Stomach (tissue), 9 donors: ENCODE data around the gene RSU1. TPM values are rescaled to one million over a fixed set of nuclear protein-coding genes. Genes with fewer than 3 reads are reported as not detected.
A peak's percentile ranks its signal among the peaks of the same experiment; 100 is the strongest.

ENCODE experiments used
- DNase-seq, 2 donors: peaks; one replicate each; pipeline versions ENCODE4 v3.0.0 to v3.0.0-alpha.2; 2013 to 2019
- H3K27ac ChIP-seq, 5 donors: fragments of 200-600 bp in 4 of 5; sonication (generic) in 4 of 5; one replicate each; pipeline ENCODE4 v1.5.1; 2013 to 2019; ENCODE audit warnings: mild to moderate bottlenecking in 1 of 5, moderate library complexity in 1 of 5
- H3K27me3 ChIP-seq, 3 donors: fragments of 200-600 bp; sonication (generic); one replicate each; pipeline ENCODE4 v1.5.1; 2017 to 2019; ENCODE audit warnings: mixed run types in 1 of 3
- H3K36me3 ChIP-seq, 4 donors: fragments of 200-600 bp; sonication (generic); 1 replicate in 3 of 4; 2 replicates in 1 of 4; pipeline ENCODE4 v1.5.1; 2016 to 2019
- H3K4me1 ChIP-seq, 4 donors: fragments of 200-600 bp; sonication (generic); one replicate each; pipeline ENCODE4 v1.5.1; 2016 to 2019
- H3K4me3 ChIP-seq, 4 donors: fragments of 200-600 bp; sonication (generic) in 3 of 4; one replicate each; pipeline ENCODE4 v1.5.1; 2016 to 2019; ENCODE audit warnings: mild to moderate bottlenecking in 1 of 4
- H3K9me3 ChIP-seq, 4 donors: fragments of 200-600 bp; sonication (generic); one replicate each; pipeline ENCODE4 v1.5.1; 2016 to 2019
- CTCF ChIP-seq, 7 experiments: fragments of 450-650 bp in 4 of 7; fragments of 200-600 bp in 3 of 7; sonication (generic) in 3 of 7; IDR thresholded peaks; one replicate each; pipeline ENCODE4 v1.5.1; 2016 to 2019; ENCODE audit warnings: antibody characterized with exemption in 7 of 7, control low read depth in 2 of 7, mild to moderate bottlenecking in 1 of 7
- EP300 ChIP-seq: sonication (generic); formaldehyde crosslinking; IDR thresholded peaks from one replicate; pipeline ENCODE4 v1.6.1; 2017; ENCODE audit warnings: antibody characterized with exemption
- POLR2A ChIP-seq, 4 donors: fragments of 450-650 bp; IDR thresholded peaks; one replicate each; pipeline ENCODE4 v1.6.1; 2016; ENCODE audit warnings: antibody characterized with exemption in 4 of 4, control low read depth in 2 of 4, mild to moderate bottlenecking in 1 of 4, moderate library complexity in 1 of 4
- POLR2AphosphoS5 ChIP-seq, 3 donors: sonication (generic); formaldehyde crosslinking; IDR thresholded peaks; one replicate each; pipeline ENCODE4 v1.6.1; 2016; ENCODE audit warnings: antibody characterized with exemption in 3 of 3
- WGBS, 5 donors: extraction: QIAGEN DNeasy Blood & Tissue Kit in 3 of 5; methylation state at CpG; one replicate each; pipeline versions ENCODE4 v1.1.5 to v1.1.7; 2013 to 2018; 5-methylcytosine and 5-hydroxymethylcytosine counted together
- intact Hi-C: fragments of 100-400 bp; cut with DNase I; formaldehyde crosslinking; loops from one replicate; pipeline ENCODE4 v1.15.1; 2023; ENCODE audit warnings: low total_unique reads
- polyA plus RNA-seq, 3 donors: library from polyadenylated mRNA; stranded (reverse); fragments of 200-250 nt; gene quantifications; one replicate each; pipeline ENCODE4 v1.2.3, GENCODE V29; 2013
- total RNA-seq, 5 donors: library from RNA; depleted of rRNA; stranded (reverse); fragments of >200 nt; gene quantifications; one replicate each; pipeline versions ENCODE4 v1.1.0 to v1.2.3, GENCODE V29; 2014 to 2016
- donor health status: healthy with polysubstance abuse.
- donor health status: Bipolar disorder and iron deficiency.
- donor health status: healthy.

RSU1 gene
- total and polyA plus RNA-seq, 8 donors, result 8.7 to 43.8 (median 40.4) TPM

GRCh38 chr10:16812676-16813075, 4.5 kb downstream of the RSU1 start:
- intact Hi-C loops, result no loop called here
- Histone ChIP-seq H3K27me3 (no peaks in the 10 kb centered on the region), H3K4me1 (peaks cover 11 to 52% (median 34%) of the 10 kb centered on the region in 4 donors), H3K4me3 (no peak overlapping the region), H3K9me3 (no peaks in the 10 kb centered on the region), H3K27ac (no peak overlapping the region), H3K36me3 (peaks cover 0 to 13% (median 4%) of the 10 kb centered on the region in 4 donors)
- TF ChIP-seq EP300 (no peak), POLR2A (IDR thresholded peaks at IDR 0.05) (no peak)
- no peak for DNase-seq
- 70 to 82% (median 80%) methylated on average over 4 of the region's 4 CpGs for WGBS, 5 donors

GRCh38 chr10:16811765-16812164, 5.5 kb downstream of the RSU1 start:
- H3K4me1 ChIP-seq, result peaks cover 11 to 51% (median 33%) of the 10 kb centered on the region in 4 donors
- TF ChIP-seq POLR2A (IDR thresholded peaks at IDR 0.05) (no peak), CTCF (IDR thresholded peaks at IDR 0.05) (no peak), EP300 (no peak), POLR2AphosphoS5 (IDR thresholded peaks at IDR 0.05) (no peak)
- intact Hi-C loops, result no loop called here
- DNase-seq, result no peak
- no peaks in the 10 kb centered on the region for H3K27me3 ChIP-seq
- 82 to 92% (median 87%) methylated on average over 6 of the region's 6 CpGs for WGBS, 5 donors
- H3K27ac ChIP-seq, result no peak overlapping the region
- no peak overlapping the region for H3K4me3 ChIP-seq
- H3K36me3 ChIP-seq, result peaks cover 0 to 16% (median 4%) of the 10 kb centered on the region in 4 donors
- no peaks in the 10 kb centered on the region for H3K9me3 ChIP-seq

GRCh38 chr10:16811292-16811691, 5.9 kb downstream of the RSU1 start:
- intact Hi-C loops, result no loop called here
- Histone ChIP-seq H3K27ac (no peak overlapping the region), H3K27me3 (no peaks in the 10 kb centered on the region), H3K4me1 (peaks cover 6 to 46% (median 28%) of the 10 kb centered on the region in 4 donors), H3K4me3 (no peak overlapping the region), H3K36me3 (peaks cover 0 to 16% (median 4%) of the 10 kb centered on the region in 4 donors), H3K9me3 (no peaks in the 10 kb centered on the region)
- no peak for DNase-seq
- TF ChIP-seq POLR2AphosphoS5 (IDR thresholded peaks at IDR 0.05), result no peak
- TF ChIP-seq POLR2A (IDR thresholded peaks at IDR 0.05), result no peak
- no peak for TF ChIP-seq CTCF (IDR thresholded peaks at IDR 0.05)
- no peak for TF ChIP-seq EP300
- 71 to 90% (median 77%) methylated on average over 3 of the region's 3 CpGs for WGBS, 5 donors

GRCh38 chr10:16809074-16809718, 8.0 kb downstream of the RSU1 start:
- intact Hi-C loops, result no loop called here
- H3K4me3 ChIP-seq, result no peak overlapping the region
- no peaks in the 10 kb centered on the region for H3K9me3 ChIP-seq
- peak in 1 of 2 donors; percentile 38 for DNase-seq
- H3K27me3 ChIP-seq, result no peaks in the 10 kb centered on the region
- peaks cover 0 to 32% (median 6%) of the 10 kb centered on the region in 4 donors for H3K36me3 ChIP-seq
- H3K4me1 ChIP-seq, result peaks cover 0 to 25% (median 10%) of the 10 kb centered on the region in 4 donors
- no peak overlapping the region for H3K27ac ChIP-seq
- no peak for TF ChIP-seq EP300
- TF ChIP-seq CTCF (IDR thresholded peaks at IDR 0.05), result peak in 3 of 7 experiments; percentile 9 to 33 (median 18)
- WGBS, 5 donors, result 76 to 90% (median 84%) methylated on average over 6 of the region's 6 CpGs

GRCh38 chr10:16804123-16804522, 13.1 kb downstream of the RSU1 start:
- Histone ChIP-seq H3K27ac (no peak overlapping the region), H3K4me3 (no peak overlapping the region), H3K27me3 (no peaks in the 10 kb centered on the region), H3K4me1 (peaks cover 0 to 12% (median 2%) of the 10 kb centered on the region in 4 donors), H3K36me3 (peaks cover 0 to 18% (median 2%) of the 10 kb centered on the region in 4 donors), H3K9me3 (no peaks in the 10 kb centered on the region)
- TF ChIP-seq CTCF (IDR thresholded peaks at IDR 0.05) (no peak), POLR2AphosphoS5 (IDR thresholded peaks at IDR 0.05) (no peak), EP300 (no peak), POLR2A (IDR thresholded peaks at IDR 0.05) (no peak)
- 91 to 97% (median 92%) methylated on average over 4 of the region's 4 CpGs for WGBS, 5 donors
- no peak for DNase-seq
- intact Hi-C loops, result no loop called here
